ENCODE data around the gene BSN.

The BSN gene

DNA sequence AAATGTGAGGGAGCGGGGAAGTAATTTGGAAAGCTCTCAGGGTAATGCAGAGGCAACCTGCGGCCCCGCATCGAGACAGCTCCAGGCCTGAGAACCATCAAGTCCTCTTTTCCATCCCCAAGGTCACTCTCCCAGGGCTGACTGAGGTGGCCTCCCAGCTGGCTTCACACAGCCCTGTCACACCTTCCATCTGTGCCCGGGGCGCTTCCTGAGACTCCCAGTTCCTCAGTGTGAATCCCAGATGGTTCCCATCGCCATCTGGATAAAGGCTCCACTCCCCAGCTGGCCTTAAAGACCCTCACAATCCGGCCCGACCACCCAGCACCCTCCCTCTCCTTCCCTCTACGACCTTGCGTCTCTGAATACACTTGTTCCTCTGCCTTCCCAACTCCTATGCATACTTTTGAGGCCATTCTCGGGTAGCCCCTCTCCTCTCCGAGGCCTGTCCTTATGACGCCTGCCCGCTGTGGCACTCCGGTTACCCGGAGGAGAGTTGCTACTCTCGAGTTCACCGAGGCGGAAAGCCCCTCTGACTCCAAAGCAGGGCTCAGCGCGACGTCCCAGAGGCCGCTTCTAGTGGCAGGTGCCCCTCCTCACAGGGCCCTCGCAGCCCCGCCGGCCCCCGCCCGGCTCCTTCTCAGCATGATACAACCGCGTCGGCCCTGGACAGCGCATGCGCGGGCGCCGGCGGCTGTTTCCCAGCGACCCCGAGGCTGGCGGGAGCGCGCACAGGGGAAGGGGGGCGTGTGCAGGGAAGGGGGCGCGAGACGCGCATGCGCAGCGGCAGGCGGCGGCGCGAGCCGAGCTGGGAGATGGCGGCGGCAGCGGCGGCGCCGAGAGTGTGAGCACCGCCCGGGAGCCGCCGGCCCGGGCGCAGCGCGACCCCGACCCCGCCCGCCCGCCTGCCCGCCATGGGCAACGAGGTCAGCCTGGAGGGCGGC, at the start of gene BSN:
BSN (plus strand) TSS at position 786 of the 941 bp plus-strand sequence; CDS start at position 912, 126 bp downstream.
- DNase-seq (ENCODE audit: low spot score): peak; percentile 99

DNA sequence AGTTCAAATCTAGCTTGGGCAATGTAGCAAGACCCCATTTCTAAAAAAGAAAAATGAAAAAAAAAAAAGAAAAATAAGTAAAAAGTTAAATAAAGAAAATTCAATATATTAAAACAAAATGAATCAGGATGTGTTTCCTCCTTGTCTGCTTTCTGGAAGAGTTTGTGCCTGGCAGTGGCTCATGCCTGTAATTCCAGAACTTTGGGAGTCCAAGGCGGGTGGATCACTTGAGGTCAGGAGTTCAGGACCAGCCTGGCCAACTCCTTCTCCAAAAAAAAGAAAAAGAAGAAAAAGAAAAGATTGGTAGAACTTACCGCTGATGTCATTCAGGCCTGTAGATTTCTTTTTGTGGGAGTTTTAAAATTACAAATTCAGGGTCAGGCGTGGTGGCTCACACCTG, 47.4 kb upstream of the BSN start:
- no peak for DNase-seq (ENCODE audit: low spot score)

DNA sequence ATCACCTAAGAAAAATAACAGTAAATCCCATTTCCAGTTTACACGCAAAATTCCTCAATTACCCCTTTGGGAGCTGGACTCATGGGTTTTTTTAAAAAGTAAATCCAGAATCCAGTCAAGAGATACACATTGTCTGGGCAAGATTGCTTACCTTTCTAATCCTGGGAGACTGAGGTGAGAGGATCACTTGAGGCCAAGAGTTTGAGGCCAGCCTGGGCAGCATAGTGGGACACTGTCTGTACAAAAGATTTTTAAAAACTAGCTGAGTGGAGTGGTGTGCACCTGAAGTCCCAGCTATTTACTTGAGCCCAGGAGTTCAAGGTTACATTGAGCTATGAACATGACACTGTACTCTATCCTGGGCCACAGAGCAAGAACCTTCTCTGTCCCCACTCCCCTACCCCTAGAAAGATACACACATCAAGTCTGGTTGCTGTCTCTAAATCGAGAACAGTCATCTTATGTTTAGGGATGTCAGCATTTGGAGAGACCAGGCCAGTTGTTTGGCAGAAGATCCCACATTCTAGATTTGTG, 45.2 kb upstream of the BSN start:
- DNase-seq (ENCODE audit: low spot score): no peak

- DNase-seq (ENCODE audit: low spot score): no peak
These were observed 42.6 kb upstream of the BSN start for GRCh38 chr3:49511639-49512038.

- no peak for DNase-seq (ENCODE audit: low spot score)
These were observed 41.4 kb upstream of the BSN start for GRCh38 chr3:49512781-49513355.

- DNase-seq (ENCODE audit: low spot score): no peak
These were observed 40.7 kb upstream of the BSN start for GRCh38 chr3:49513494-49514124.

GRCh38 chr3:49518016-49518415, 36.3 kb upstream of the BSN start:
- no peak for DNase-seq (ENCODE audit: low spot score)

DNA sequence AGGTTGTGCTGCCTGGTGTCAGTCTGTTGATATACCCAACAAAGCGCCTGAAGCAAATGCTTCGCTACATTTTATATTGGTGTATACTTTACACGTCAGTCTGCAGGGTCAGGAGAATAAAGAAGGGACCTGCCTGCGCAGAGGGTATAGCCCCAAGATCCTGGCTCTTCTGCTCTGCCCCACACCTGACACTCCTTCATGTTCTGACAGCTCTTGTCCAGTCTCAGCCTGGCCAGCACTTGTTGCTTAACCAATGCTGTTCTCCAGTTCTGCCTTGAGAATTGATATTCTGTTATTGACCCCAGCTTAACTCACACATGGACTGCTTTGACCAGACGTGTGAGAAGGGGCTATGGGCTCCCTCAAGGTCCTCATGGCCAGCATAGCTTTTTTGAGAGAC, 35.8 kb upstream of the BSN start:
- DNase-seq (ENCODE audit: low spot score): no peak

- no peak for DNase-seq (ENCODE audit: low spot score)
These were observed 35.0 kb upstream of the BSN start for GRCh38 chr3:49519296-49519695.

- DNase-seq (ENCODE audit: low spot score): no peak
These were observed 34.3 kb upstream of the BSN start for GRCh38 chr3:49519916-49520385.

- DNase-seq (ENCODE audit: low spot score): no peak
These were observed 30.2 kb upstream of the BSN start for GRCh38 chr3:49523756-49524747.

- DNase-seq (ENCODE audit: low spot score): no peak
These were observed 24.7 kb upstream of the BSN start for GRCh38 chr3:49529567-49529966.

DNA sequence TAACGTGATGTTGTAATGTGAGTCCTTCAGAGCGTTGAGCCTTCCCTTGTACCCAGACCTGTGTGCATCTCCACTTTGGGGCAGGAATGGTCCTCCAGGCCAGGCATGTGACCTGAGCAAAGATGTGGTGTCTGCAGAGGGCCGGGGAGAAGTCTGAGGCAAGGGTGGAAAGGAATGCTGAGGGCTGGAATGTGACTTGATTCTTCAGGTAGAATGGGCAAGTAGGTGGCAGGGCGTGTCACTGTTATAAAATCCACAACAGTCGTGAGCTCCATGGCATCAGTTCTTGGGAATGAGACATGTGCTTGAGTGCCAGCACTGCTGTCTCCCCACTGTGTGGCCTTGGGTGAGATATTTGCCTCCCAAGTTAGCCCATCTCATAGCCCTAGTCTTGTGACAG, 24.0 kb upstream of the BSN start:
- DNase-seq (ENCODE audit: low spot score): no peak

DNA sequence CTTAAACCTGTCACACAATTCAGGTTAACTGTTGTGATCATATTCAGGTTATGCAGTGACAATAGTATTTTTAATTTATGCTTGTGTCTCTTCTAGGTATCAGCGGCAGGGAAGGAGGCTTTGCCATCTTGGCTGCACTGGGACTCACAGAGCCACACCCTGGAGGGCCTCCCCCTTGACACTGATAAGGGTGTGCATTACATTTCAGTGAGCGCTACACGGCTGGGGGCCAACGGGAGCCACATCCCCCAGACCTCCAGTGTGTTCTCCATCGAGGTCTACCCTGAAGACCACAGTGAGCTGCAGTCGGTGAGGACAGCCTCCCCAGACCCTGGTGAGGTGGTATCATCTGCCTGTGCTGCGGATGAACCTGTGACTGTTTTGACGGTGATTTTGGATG, 23.6 kb upstream of the BSN start:
- no peak for DNase-seq (ENCODE audit: low spot score)

- DNase-seq (ENCODE audit: low spot score): no peak
These were observed 23.1 kb upstream of the BSN start for GRCh38 chr3:49531218-49531617.

DNA sequence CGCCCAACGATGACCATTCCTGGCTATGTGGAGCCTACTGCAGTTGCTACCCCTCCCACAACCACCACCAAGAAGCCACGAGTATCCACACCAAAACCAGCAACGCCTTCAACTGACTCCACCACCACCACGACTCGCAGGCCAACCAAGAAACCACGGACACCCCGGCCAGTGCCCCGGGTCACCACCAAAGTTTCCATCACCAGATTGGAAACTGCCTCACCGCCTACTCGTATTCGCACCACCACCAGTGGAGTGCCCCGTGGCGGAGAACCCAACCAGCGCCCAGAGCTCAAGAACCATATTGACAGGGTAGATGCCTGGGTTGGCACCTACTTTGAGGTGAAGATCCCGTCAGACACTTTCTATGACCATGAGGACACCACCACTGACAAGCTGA, 22.6 kb upstream of the BSN start:
- DNase-seq (ENCODE audit: low spot score): no peak

- no peak for DNase-seq (ENCODE audit: low spot score)
These were observed 21.2 kb upstream of the BSN start for GRCh38 chr3:49533031-49533430.

- no peak for DNase-seq (ENCODE audit: low spot score)
These were observed 20.3 kb upstream of the BSN start for GRCh38 chr3:49533786-49534519.

- DNase-seq (ENCODE audit: low spot score): no peak
These were observed 19.5 kb upstream of the BSN start for GRCh38 chr3:49534581-49535441.
